ENCODE results near the gene MYO3A.
"Not testable (repeated sequence)": the region's sequence is repeated elsewhere in the genome, so short reads cannot be mapped to it uniquely, and the experiment has no call there.

Gene MYO3A

DNA sequence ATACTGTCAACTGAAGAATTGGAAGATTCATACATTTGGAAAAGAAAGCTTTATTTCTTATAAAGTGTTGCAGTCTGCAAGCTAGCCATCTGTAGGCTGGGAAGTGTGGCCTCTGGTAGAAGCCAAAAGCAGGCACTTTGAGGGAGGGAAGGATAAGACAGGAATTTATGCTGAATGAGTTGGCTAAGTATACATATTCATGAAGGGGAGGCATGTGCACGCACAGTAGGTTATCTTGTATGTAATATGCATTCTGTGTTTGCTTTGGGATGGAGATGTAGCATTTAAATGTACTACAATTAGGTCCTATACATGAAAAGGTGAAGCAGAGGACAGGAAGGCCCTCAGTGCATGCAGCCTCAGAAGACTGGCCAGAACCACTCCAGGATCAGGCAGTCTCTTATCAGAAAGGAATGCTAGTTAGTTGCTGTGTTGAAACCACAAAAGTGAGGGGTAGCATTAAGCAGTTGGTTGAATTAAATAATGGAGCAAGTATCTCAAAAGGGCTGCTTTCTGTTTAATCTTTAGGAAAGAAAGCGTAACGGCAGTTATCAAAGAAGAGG, 40.9 kb downstream of the MYO3A start:
- DNase-seq (ENCODE audit: low read depth in 2 of 2): no peak

DNA sequence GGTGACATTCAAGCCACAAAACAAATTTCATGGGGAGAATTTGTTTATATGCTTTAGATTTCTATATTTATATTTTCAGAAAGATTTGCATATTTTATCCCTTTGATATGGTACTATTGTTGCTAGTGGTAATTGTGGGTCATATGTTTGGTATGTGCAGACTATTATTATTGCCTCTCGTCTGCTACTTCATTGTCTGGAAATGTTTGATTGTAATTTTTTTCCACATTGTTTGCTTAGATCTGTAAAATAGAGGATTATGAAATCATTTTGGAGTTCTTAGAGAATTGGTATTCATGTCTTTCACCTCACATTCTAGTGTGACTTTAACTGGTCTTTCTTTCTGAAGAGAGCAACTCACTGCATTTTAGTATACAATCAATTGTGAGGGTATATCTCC, 44.7 kb downstream of the MYO3A start:
- no peak for DNase-seq (ENCODE audit: low read depth in 2 of 2)

DNA sequence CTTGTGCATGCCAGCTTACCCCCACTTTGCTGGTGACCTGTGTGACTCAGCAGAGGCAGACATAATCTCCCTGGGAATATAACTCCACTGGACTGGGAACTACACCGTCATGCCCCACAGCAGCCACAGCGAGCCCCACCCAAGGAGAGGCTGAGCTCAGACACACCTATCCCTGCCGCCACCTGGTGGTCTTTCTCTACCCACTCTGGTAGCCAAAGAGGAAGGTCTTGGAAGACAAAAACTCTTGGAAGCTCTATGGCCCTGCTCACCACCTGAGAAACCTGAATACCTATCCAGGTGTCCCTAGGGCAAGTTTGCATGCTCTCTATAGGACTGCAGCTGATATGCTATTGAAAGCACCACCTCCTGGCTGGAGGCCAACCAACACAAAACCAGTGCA, 48.1 kb downstream of the MYO3A start:
- no peak for DNase-seq (ENCODE audit: low read depth in 2 of 2)

DNA sequence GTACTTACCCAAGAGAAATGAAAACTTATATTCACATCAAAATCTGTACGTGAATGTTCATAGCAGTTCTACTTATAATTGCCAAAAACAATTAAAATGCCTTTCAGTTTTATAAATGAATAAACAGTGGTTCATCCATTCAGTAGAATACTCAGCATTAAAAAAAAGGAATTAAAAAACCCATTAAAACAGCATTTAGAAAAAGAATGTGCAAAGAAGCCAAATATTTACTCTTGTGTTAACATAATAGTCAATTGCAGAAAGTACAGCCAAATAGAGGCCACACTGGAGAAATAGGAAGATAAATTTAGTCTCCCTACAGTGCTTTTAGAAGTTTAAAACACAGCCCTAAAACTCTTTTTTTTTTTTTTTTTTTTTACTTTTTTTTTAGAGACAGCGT, 54.6 kb downstream of the MYO3A start:
- DNase-seq (ENCODE audit: low read depth in 2 of 2): no peak

DNA sequence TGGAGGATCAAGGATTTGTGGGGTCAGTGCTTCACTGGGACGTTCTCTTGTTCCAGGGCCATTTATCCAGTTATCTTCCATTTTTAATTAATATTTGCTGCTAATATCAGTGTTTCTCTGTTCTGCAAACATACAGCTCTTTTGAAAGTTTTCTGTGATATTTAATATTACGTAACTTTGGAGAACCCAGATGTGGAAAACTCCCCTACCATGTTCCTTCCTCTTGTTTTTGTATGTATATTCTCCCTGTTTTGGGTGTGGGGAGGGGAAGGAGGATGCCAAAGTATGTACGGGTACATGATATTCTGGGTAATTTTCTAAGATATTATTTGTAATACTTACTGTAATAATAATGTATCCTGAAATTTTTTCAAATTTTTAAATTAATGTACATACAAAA, 55.9 kb downstream of the MYO3A start:
- no peak for DNase-seq (ENCODE audit: low read depth in 2 of 2)

DNA sequence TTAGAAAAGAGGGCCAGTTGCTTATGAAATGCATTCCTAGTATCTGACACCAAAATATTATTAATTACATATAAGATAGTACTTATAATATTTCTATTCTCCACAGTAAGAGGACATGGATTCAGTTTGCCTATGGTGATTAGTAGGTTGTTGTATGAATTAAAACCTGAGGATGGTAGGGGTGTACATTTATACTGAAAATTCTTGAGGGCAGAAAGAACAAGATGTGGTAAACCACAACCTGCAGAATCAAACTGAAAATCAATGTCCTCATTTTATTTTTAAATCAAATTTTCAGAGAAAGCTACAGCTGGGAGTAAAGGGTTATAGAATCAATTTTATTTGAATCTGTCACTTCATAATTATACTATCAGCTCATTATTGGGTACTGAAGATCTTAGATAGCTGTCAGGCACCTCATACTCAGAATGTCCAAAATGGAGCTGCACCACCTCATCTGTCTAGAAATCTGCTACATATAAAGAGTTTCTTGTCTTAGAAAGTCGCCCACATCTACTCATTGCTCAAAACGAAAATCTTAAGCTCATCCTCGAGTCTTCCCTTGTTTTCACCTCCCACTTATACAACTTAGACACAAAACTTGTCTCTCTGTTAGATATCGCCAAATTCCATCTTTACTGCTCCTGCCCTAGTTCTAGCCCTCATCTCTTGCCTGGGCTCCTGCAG, 65.4 kb downstream of the MYO3A start:
- no peak for DNase-seq (ENCODE audit: low read depth in 2 of 2)

DNA sequence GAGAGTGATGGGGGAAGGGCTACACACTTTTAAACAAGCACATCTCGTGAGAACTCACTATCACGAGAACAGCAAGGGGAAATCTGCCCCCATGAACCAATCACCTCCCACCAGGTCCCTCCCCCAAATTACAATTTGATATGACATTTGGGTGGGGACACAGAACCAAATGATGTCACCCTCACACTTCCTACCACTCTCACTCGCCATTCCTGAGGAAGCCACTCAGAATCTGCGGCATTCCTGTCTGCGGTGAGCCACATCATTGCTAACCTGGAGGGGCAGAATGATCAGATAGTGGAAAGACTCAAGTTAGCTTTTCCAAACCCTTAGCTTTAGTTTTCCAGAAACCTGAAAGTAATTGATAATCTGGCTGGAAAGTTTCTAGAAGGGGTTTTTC, 66.9 kb downstream of the MYO3A start:
- DNase-seq (ENCODE audit: low read depth in 2 of 2): no peak

DNA sequence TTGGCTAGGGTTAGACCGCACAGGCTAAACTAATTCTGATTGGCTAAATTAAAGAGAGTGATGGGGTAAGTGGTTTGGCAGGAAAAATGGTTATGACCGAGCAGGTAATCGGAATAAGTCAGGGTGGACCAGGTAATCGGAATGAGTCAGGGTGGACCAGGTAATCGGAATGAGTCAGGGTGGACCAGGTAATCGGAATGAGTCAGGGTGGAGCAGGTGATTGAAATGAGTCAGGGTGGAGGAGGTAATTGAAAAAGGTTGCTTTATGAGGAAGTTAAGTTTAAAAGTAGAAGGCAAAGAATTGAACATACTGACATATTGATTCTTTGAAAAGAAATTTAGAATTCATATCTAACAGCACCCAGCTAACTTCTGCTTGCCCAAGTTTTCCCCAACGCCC, 68.4 kb downstream of the MYO3A start:
- not testable (repeated sequence) for DNase-seq (ENCODE audit: low read depth in 2 of 2)

DNA sequence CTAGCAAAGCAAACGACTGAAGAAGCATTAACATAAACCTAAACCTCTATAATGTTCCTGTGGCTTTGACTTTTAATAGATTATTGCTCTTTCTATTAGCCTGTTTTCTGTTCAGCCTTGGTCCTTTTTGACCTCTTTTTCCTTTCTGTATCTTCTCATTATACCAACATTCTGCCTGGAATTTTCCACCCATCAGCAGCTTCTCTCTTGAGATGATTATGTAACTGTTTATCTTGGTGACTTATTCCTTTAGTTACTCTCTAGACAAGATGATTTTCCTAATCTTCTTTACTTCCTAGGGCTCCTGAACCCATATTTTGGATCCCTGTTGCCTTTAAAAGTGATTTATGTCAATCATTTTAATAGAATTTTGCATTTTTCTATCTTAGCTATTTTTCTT, 81.1 kb downstream of the MYO3A start:
- DNase-seq (ENCODE audit: low read depth in 2 of 2): no peak

DNA sequence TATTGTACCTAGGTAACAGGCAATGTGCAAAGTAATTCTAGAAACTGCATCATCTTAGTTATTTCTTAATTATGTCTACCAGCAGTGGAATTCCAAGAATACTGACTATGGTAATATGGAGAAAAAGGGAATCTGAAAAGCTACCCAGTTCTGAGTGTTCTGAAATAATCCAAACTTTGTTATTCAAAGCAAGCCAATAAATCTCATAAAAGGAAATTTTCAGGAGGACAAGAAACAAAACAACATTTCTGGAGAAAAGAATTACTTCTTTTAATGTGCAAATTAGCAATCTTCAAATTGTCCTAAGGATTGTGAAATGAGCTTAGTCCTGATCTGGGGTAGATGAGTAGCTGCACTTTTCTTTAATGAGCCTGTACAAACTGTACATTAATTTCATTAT, 88.8 kb downstream of the MYO3A start:
- DNase-seq (ENCODE audit: low read depth in 2 of 2): no peak

DNA sequence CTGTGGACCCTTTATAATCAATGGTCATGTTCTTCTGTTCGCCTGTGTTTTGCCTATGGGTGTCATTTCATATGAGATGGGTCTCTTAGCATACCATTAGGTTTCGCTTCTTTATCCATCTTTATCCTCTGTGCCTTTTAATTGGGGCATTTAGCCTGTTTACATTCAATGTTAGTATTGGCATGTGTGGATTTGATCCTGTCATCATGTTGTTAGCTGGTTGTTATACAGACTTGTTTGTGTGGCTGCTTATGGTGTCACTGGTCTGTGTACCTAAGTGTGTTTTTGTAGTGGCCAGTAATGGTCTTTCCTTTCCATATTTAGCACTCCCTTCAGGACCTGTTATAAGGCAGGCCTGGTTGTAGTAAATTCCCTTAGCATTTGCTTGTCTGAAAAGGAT, 90.3 kb downstream of the MYO3A start:
- no peak for DNase-seq (ENCODE audit: low read depth in 2 of 2)

DNA sequence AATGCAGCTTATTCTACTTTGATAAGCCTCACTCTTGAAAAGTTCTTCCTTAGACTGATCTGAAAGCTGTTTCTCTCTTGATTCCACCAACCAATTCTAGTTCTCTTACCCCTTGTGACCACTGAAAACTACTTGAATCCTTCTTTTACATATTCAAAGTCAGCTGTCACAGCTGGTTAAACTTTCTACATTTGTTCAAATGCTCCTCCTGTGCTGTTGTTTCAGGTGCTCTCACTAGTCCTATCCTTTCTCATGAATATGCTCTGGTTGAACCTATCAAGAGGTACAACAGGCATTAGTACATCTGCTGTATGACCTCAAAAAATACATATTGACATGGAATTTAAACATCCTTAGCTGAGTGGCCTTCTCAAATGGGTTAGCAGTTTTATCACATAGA, 91.5 kb downstream of the MYO3A start:
- no peak for DNase-seq (ENCODE audit: low read depth in 2 of 2)

DNA sequence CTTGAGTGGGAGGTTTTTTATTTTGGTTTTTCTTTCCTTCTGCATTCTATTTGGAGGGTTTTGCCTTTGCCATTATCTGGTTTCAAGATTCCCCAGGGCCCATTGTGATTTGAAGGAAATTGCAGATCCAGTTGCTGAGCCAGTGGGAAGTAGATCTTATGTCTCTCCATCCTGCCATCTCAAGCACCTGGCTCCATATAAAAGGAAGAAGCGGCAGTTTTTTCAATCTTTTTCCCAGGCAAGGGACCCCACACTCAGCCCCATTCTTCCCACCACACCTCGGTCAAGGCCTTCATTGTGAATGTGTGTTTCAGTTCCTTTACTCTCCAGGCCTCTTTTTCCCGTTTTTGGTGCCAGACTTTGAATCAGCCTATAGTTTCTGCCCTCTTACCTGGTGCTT, 95.8 kb downstream of the MYO3A start:
- DNase-seq (ENCODE audit: low read depth in 2 of 2): no peak

DNA sequence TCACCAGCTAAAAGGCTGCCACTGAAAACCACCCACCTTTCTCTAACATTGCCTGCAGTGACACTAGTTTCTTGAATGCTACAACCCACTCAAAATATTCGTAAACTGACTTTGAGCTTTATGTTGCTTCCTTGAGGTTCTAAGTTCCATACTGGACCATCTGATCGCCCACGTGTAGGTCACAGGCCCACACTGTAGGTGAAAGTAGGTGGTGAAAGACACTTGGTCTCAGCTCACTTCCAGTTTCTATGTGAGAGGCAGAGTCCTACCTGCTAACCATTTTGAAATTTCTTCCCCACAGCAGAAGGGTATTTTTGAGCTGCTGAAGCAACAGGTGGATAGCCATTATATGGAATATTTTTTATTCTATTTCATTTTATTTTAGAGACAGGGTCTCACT, 97.3 kb downstream of the MYO3A start:
- DNase-seq (ENCODE audit: low read depth in 2 of 2): no peak

DNA sequence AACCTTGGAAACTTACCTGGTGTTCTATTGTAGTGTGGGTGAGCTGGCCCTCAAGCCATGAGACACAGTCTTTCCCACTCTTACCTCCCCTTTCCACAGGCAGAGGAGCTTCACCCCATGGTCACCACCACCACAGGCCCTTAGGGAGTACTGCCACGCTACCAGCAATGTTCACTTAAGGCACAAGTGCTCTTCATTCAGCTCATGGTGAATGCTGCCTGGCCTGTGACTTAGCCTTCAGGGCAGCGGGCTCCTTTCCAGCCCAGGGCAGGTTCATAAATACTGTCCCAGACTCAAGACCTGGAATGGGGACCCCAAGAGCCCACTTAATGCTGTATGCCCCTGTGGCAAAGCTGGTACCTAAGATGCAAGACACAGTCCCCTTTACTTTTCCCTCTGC, 109.4 kb downstream of the MYO3A start:
- DNase-seq (ENCODE audit: low read depth in 2 of 2): no peak

DNA sequence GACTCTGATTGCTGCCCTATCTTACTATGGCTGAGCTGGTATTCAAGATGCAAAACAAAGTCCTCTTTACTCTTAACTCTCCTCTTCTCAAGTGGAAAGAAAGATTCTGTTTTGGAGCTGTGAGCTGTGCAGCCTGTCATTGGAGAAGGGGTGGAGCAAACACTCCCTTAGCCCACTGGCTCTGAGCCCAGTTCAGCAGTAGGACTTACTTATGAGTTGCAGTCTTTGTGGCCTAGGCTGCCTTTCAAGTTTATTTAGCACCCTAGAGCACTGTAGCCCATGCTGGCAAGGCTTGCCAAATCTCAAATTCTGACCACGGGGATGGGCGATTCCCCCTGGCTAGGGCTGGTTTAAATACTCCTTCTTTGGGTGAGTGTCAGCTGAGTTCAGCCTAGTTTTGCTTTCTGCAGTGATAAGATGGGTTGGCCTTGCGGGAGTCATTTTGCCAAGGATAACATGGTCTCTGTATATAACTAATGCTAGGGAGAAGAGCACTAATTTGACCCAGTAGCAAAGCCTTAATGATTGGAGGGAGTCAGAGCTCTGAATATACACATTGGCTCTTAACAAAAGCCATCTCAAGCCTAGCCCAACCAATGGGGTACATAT, 110.2 kb downstream of the MYO3A start:
- DNase-seq (ENCODE audit: low read depth in 2 of 2): no peak

DNA sequence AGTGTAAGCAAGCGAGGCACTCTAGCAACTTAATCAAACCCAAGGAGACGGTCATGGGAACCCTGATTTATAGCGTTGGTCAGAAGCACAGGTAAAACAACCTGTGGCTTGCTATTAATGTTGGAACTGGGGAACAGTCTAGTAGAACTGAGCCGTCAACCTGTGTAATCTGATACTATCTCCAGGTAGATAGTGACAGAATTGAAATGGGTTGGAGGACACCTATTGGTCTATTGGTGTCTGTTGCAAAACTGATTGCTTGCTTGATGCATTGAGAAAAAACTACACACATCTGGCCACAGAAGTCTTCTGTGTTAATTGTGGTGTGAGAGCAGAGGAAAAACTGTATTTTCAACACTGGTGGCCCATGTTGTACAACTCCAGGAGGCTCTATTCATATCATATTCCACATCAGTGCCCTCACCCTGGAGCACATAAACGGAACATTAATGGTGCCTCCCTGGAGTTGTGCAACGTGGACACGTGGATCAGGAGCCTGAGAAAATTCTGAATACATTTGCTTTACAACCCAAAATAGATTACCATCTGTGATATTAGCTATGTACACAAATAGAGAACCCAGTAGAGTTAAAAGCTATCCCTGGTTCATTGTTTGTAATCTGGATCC, 112.2 kb downstream of the MYO3A start:
- no peak for DNase-seq (ENCODE audit: low read depth in 2 of 2)

DNA sequence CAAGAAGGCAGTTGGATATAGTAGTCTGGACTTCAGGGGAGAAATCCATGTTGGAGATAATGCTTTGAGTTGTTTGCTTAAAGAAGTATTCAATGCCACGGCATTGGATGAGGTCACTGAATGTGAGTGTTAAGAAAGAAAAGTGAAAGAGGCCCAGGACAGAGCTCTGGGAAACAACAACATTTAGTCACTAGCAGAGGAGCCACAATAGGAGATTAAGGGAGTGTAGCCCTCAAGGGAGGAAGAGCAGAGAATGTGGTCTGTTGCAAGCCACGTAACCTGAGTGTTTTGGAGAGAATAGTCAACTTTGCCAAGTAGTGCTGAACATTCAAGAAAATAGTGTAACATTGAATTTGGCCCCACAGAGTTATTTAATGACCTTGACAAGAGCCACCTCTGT, 114.7 kb downstream of the MYO3A start:
- no peak for DNase-seq (ENCODE audit: low read depth in 2 of 2)

DNA sequence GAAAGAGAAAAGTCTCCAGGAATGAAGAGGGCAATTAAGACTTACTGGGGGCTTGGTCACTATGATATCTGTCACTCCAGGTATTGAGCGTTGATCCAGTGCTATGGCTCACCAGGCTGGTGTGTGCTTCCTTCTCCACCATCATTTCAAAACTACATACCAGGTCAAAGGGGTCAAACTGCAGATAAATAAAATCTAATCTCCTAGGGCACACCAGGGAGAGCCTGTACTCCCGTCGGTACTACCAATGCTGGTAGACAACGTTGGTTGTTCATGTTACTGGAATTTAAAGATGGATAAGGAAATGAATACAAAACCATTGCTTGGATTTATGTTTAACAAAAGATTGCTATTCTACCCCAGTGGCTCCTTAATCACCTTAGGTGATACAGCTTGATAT, 118.3 kb downstream of the MYO3A start:
- no peak for DNase-seq (ENCODE audit: low read depth in 2 of 2)

DNA sequence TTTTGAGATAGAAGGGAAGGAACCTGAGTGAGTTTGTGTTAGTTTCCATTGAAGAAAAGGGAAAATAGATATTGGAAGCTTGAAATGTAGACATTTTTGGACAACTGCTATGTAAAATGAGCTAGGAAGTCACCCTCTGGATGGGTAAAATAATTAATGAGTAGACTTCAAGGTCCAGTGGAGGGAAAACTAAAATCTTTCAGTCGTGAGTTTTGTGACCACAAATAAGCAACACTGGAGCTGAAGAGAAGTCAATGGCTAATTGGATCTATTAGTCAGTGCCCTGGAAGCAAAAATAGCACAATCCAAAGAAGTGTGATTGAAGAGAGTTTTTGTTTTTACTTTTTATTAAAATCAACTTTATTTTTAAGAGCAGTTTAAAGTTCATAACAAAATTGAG, 123.4 kb downstream of the MYO3A start:
- DNase-seq (ENCODE audit: low read depth in 2 of 2): no peak

DNA sequence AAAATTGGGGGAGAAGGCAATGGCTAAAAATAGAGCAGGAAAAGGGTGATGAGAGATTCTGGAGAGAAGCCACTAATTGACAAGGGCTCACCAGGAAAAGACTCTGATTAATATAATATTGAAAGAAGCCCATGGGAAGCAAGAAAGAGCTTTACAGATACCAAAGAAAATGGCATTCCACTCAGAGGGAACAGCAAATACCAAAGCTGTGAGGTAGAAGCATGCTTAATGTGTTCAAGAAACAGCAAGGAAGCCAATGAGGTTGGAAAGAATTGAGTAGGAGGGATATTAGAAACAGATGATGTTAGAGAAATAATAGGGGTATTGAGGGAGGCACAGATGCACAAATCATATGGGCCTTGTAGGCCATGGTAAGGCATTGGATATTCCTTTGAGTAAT, 130.1 kb downstream of the MYO3A start:
- DNase-seq (ENCODE audit: low read depth in 2 of 2): no peak

DNA sequence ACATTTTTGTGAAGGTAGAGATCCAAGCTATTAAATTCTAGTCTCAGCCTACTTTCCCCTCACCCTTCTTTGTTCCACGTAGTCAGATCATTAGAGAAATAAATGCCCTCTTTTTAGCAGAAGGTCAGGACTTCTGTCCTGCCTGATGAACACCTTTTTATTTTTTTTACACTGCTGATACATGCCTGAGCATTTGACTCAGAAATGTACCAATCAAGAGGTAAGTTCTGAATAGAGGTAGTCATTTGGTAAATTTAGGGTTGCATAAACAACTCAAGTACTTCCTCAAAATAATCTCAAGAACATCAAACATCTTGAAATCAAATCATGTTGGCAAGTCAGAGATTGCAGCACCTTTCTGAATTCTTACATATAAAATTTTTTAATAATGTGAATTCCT, 133.7 kb downstream of the MYO3A start:
- DNase-seq (ENCODE audit: low read depth in 2 of 2): no peak

DNA sequence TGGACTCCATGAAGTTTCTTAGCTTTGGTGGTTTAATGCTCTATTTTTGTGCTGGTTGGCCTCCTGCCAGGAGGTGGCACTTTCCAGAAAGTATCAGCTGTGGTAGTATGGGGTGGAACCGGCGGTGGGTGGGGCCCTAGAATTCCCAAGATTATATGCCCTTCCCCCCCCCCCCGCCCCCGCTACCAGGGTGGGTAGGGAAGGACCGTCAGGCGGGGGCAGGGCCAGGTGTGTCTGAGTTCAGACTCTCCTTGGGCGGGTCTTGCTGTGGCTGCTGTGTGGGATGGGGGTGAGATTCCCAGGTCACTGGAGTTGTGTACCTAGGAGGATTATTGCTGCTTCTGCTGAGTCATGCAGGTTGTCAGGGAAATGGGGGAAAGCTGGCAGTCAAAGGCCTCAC, 146.9 kb downstream of the MYO3A start:
- DNase-seq (ENCODE audit: low read depth in 2 of 2): not testable (repeated sequence)

Measured in stimulated activated CD8-positive, alpha-beta memory T cell treated with anti-CD3 and anti-CD28 coated beads, Interleukin-7, amount 100 ng/mL, for 4 hours (primary cell).